BE2C (cell line): ENCODE measurements around the gene TMEM132C.

Source experiments
- DNase-seq: peaks from one replicate; pipeline ENCODE4 v3.0.0-alpha.2; 2020
- H3K27me3 ChIP-seq: fragments of 250-450 bp; sonication (Bioruptor Pico); 2 replicates; pipeline ENCODE4 v1.5.1; 2020; ENCODE audit warnings: mild to moderate bottlenecking
- H3K36me3 ChIP-seq: fragments of 250-450 bp; sonication (Bioruptor Pico); 2 replicates; pipeline ENCODE4 v1.5.1; 2020; ENCODE audit warnings: mild to moderate bottlenecking
- H3K4me1 ChIP-seq: fragments of 250-450 bp; sonication (Bioruptor Pico); 2 replicates; pipeline ENCODE4 v1.5.1; 2020
- H3K4me3 ChIP-seq: 2 replicates; pipeline ENCODE4 v1.5.1; 2011; ENCODE audit warnings: low read depth, low read length
- H3K9me3 ChIP-seq: fragments of 250-450 bp; sonication (Bioruptor Pico); 2 replicates; pipeline ENCODE4 v1.5.1; 2020
- CTCF ChIP-seq: IDR thresholded peaks from 2 replicates; pipeline ENCODE4 v1.5.1; 2012; ENCODE audit warnings: mild to moderate bottlenecking, low read depth, low read length

The TMEM132C gene

GRCh38 chr12:128298091-128298748, 31.2 kb downstream of the TMEM132C start:
- TF ChIP-seq CTCF, result no peak
- Histone ChIP-seq H3K4me3 (no peak overlapping the region), H3K27me3 (no peaks in the 10 kb centered on the region), H3K9me3 (no peaks in the 10 kb centered on the region; the same call in 1 of the 2 replicates), H3K36me3 (no peaks in the 10 kb centered on the region), H3K4me1 (no peaks in the 10 kb centered on the region)
- no peak for DNase-seq

- Histone ChIP-seq H3K27me3 (no peaks in the 10 kb centered on the region), H3K4me3 (no peak overlapping the region), H3K36me3 (no peaks in the 10 kb centered on the region), H3K4me1 (no peaks in the 10 kb centered on the region), H3K9me3 (no peaks in the 10 kb centered on the region; the same call in 1 of the 2 replicates)
- DNase-seq, result no peak
- TF ChIP-seq CTCF, result no peak
Measured at GRCh38 chr12:128305336-128305892, 38.4 kb downstream of the TMEM132C start.

GRCh38 chr12:128307791-128308190, 40.8 kb downstream of the TMEM132C start:
- TF ChIP-seq CTCF, result no peak
- DNase-seq, result no peak
- H3K9me3 ChIP-seq, result peaks cover 1% of the 10 kb centered on the region; the same call in 1 of the 2 replicates
- H3K4me1 ChIP-seq, result no peaks in the 10 kb centered on the region
- H3K4me3 ChIP-seq, result no peak overlapping the region
- H3K36me3 ChIP-seq, result no peaks in the 10 kb centered on the region
- H3K27me3 ChIP-seq, result no peaks in the 10 kb centered on the region

- Histone ChIP-seq H3K4me3 (no peak overlapping the region), H3K27me3 (no peaks in the 10 kb centered on the region), H3K9me3 (peaks cover 3% of the 10 kb centered on the region; the same call in 1 of the 2 replicates), H3K4me1 (no peaks in the 10 kb centered on the region), H3K36me3 (no peaks in the 10 kb centered on the region)
- no peak for DNase-seq
- TF ChIP-seq CTCF, result no peak
Measured at GRCh38 chr12:128312661-128313060, 45.7 kb downstream of the TMEM132C start.

- Histone ChIP-seq H3K4me1 (no peaks in the 10 kb centered on the region), H3K27me3 (no peaks in the 10 kb centered on the region), H3K36me3 (no peaks in the 10 kb centered on the region), H3K9me3 (peaks cover 3% of the 10 kb centered on the region; the same call in 1 of the 2 replicates), H3K4me3 (no peak overlapping the region)
- DNase-seq, result no peak
- TF ChIP-seq CTCF, result no peak
Measured at GRCh38 chr12:128313931-128314330, 47.0 kb downstream of the TMEM132C start.

GRCh38 chr12:128314611-128315010, 47.6 kb downstream of the TMEM132C start:
- no peaks in the 10 kb centered on the region for H3K27me3 ChIP-seq
- H3K4me1 ChIP-seq, result no peaks in the 10 kb centered on the region
- H3K4me3 ChIP-seq, result no peak overlapping the region
- DNase-seq, result no peak
- TF ChIP-seq CTCF, result no peak
- no peaks in the 10 kb centered on the region for H3K36me3 ChIP-seq
- peaks cover 3% of the 10 kb centered on the region; the same call in 1 of the 2 replicates for H3K9me3 ChIP-seq
